ENCODE data around the gene HLCS. TPM values are rescaled to one million over a fixed set of nuclear protein-coding genes. Genes with fewer than 3 reads are reported as not detected.

Gene HLCS
- total and polyA plus RNA-seq, 2 of the 8 experiments (the other 6 are each of a cell fraction or from before 2014, with no cell fraction given): 4.7 to 12.2 TPM

GRCh38 chr21:36817732-36818450 is 148.6 kb downstream of the HLCS start:
- no peak overlapping the region for H3K56ac ChIP-seq (replicated peaks; ENCODE audit: insufficient read length, low read depth, low read length)
- no peak overlapping the region for H4K91ac ChIP-seq (replicated peaks; ENCODE audit: insufficient read length, low read length)
- ChIA-PET CTCF (ENCODE audit: partially characterized antibody) (interaction anchor here (0.9 to 2.5 kb wide), 6 partner anchors 14 to 110 kb away, joined by 3 to 7 read pairs (median 3); no protein-coding TSS in a partner anchor), POLR2A (ENCODE audit: partially characterized antibody) (interaction anchor here (0.9 kb wide), 1 partner anchor 26 kb away, joined by 3 read pairs; no protein-coding TSS in a partner anchor)
- no peak overlapping the region for H3K4me2 ChIP-seq (ENCODE audit: insufficient read depth in 1 of 2, low read depth in 2 of 2, low read length in 2 of 2)
- no peak overlapping the region for H2BK120ac ChIP-seq (replicated peaks; ENCODE audit: low read depth, low read length)
- no peak overlapping the region for H2AFZ ChIP-seq (ENCODE audit: low read length)
- no peaks in the 10 kb centered on the region for H3K79me1 ChIP-seq (ENCODE audit: low read depth, low read length)
- no peak overlapping the region for H2BK15ac ChIP-seq (ENCODE audit: low read length)
- H3K4me1 ChIP-seq (replicated peaks in 1 of 4; ENCODE audit: control insufficient read depth in 3 of 4, insufficient read depth in 4 of 4, low read length in 3 of 4): peaks cover 0 to 10% (median 8%) of the 10 kb centered on the region in 4 experiments; a peak in 6 of 7 replicates
- H3K18ac ChIP-seq (ENCODE audit: extremely low read depth, low read length): no peak overlapping the region
- H3K36me3 ChIP-seq (ENCODE audit: control insufficient read depth in 2 of 4, insufficient read depth in 4 of 4, low read length in 3 of 4): no peaks in the 10 kb centered on the region
- 91% methylated on average over 13 of the region's 13 CpGs; no CpG with 5 or more reads in 1 of the 2 experiments for WGBS, 2 experiments (ENCODE audit: extremely low coverage in 1 of 2, insufficient coverage in 1 of 2, insufficient read length in 1 of 2, insufficient replicate concordance in 2 of 2, low coverage in 1 of 2, low lambda C conversion rate in 2 of 2, missing lambda C conversion rate in 1 of 2)
- H3K23me2 ChIP-seq (ENCODE audit: low read depth, low read length): no peaks in the 10 kb centered on the region
- no peak overlapping the region for H2AK5ac ChIP-seq (ENCODE audit: low read depth, low read length)
- H3K4me3 ChIP-seq (ENCODE audit: extremely low read depth in 1 of 4, insufficient read depth in 2 of 4, low read depth in 3 of 4, low read length in 4 of 4): no peak overlapping the region
- no peak overlapping the region for H4K8ac ChIP-seq (ENCODE audit: extremely low read depth, insufficient read depth, low read length)
- DNase-seq (ENCODE audit: low read depth in 1 of 2, low spot score in 2 of 2) (no peak), FAIRE-seq (no peak)
- H3K9me3 ChIP-seq (ENCODE audit: insufficient read depth in 2 of 2, low read depth in 1 of 2, low read length in 1 of 2): no peaks in the 10 kb centered on the region
- no peak overlapping the region for H3K14ac ChIP-seq (ENCODE audit: insufficient read length)
- no peak overlapping the region for H3K9ac ChIP-seq (replicated peaks in 1 of 4; ENCODE audit: extremely low read depth in 1 of 4, low read depth in 3 of 4, low read length in 3 of 4)
- H2BK20ac ChIP-seq (ENCODE audit: low read length): no peak overlapping the region
- H3K79me2 ChIP-seq (ENCODE audit: control insufficient read depth in 1 of 2, insufficient read depth in 2 of 2, low read length in 2 of 2): no peaks in the 10 kb centered on the region
- H2BK5ac ChIP-seq (ENCODE audit: low read depth, low read length): no peak overlapping the region
- peaks cover 0 to 2% of the 10 kb centered on the region in 2 experiments for H4K20me1 ChIP-seq (replicated peaks in 1 of 2; ENCODE audit: control insufficient read depth in 1 of 2, insufficient read depth in 2 of 2, low read length in 2 of 2)
- H3K27ac ChIP-seq (ENCODE audit: low read depth, low read length): no peak overlapping the region
- no peak overlapping the region for H3K4ac ChIP-seq (replicated peaks; ENCODE audit: insufficient read length, low read depth, low read length)
- no peak overlapping the region for H3K23ac ChIP-seq (ENCODE audit: insufficient read length)
- H3K27me3 ChIP-seq (replicated peaks in 1 of 4; ENCODE audit: control insufficient read depth in 3 of 4, extremely low read depth in 1 of 4, insufficient read depth in 3 of 4, low read length in 3 of 4): no peaks in the 10 kb centered on the region
- no peak overlapping the region for H4K5ac ChIP-seq (ENCODE audit: insufficient read length, low read depth, low read length)
- H2BK12ac ChIP-seq (ENCODE audit: low read depth, low read length): no peak overlapping the region
- no peak for TF ChIP-seq EZH2 (IDR thresholded peaks at IDR 0.05; ENCODE audit: low read depth, low read length, severe bottlenecking)
- TF ChIP-seq GABPA (IDR thresholded peaks at IDR 0.05; ENCODE audit: borderline replicate concordance, insufficient read depth, low read length): no peak
- TF ChIP-seq, protein P1, sequence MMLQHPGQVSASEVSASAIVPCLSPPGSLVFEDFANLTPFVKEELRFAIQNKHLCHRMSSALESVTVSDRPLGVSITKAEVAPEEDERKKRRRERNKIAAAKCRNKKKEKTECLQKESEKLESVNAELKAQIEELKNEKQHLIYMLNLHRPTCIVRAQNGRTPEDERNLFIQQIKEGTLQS (IDR thresholded peaks at IDR 0.05; ENCODE audit: insufficient read depth, low read depth, low read length): no peak
- TF ChIP-seq MAFK (IDR thresholded peaks at IDR 0.05; ENCODE audit: low read depth, low read length): no peak
- no peak for TF ChIP-seq KDM1A (IDR thresholded peaks at IDR 0.05; ENCODE audit: borderline replicate concordance, low read length)
- TF ChIP-seq CEBPB (IDR thresholded peaks at IDR 0.05; ENCODE audit: low read depth, low read length): no peak
- no peak for TF ChIP-seq RAD21 (IDR thresholded peaks at IDR 0.05 in 1 of 2, conservative IDR thresholded peaks at IDR 0.05 in 1 of 2; ENCODE audit: low read depth in 2 of 2, low read length in 2 of 2)
- no peak for TF ChIP-seq ZNF274 (IDR thresholded peaks at IDR 0.05; ENCODE audit: borderline replicate concordance, extremely low read depth, low read length)
- TF ChIP-seq BCL11A (IDR thresholded peaks at IDR 0.05; ENCODE audit: low read depth in 2 of 2, low read length in 2 of 2): no peak
- no peak for TF ChIP-seq SIN3A (conservative IDR thresholded peaks at IDR 0.05 in 1 of 2, IDR thresholded peaks at IDR 0.05 in 1 of 2; ENCODE audit: low read depth in 1 of 2, low read length in 2 of 2)

Measured in H1 (cell line).